Measurements from ENCODE around the gene TTC1.

DNA sequence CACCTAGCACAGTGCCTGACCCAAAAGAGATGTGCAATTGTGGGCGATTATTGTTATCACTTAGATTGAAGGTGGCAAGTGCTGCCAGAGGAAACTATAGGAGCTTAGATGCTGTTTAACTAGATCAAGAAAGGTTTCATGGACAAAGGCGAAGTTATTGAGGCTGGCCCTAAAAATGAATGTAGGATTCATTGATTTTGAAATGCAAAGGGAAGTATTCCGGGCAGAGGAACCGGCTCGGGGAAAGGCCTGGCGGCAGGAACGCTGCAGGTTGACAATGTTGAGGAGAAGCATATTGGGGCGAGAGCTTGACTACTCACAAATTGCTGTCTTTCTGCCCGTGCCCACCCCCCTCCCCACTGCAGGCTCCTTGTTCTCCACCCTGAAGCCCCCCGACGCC lies 37.4 kb upstream of the TTC1 start:
- TF ChIP-seq, protein P1, sequence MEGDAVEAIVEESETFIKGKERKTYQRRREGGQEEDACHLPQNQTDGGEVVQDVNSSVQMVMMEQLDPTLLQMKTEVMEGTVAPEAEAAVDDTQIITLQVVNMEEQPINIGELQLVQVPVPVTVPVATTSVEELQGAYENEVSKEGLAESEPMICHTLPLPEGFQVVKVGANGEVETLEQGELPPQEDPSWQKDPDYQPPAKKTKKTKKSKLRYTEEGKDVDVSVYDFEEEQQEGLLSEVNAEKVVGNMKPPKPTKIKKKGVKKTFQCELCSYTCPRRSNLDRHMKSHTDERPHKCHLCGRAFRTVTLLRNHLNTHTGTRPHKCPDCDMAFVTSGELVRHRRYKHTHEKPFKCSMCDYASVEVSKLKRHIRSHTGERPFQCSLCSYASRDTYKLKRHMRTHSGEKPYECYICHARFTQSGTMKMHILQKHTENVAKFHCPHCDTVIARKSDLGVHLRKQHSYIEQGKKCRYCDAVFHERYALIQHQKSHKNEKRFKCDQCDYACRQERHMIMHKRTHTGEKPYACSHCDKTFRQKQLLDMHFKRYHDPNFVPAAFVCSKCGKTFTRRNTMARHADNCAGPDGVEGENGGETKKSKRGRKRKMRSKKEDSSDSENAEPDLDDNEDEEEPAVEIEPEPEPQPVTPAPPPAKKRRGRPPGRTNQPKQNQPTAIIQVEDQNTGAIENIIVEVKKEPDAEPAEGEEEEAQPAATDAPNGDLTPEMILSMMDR (IDR thresholded peaks at IDR 0.05): no peak
- TF ChIP-seq POLR2A (IDR thresholded peaks at IDR 0.05): no peak
